ENCODE data around the gene COL2A1.

DNA sequence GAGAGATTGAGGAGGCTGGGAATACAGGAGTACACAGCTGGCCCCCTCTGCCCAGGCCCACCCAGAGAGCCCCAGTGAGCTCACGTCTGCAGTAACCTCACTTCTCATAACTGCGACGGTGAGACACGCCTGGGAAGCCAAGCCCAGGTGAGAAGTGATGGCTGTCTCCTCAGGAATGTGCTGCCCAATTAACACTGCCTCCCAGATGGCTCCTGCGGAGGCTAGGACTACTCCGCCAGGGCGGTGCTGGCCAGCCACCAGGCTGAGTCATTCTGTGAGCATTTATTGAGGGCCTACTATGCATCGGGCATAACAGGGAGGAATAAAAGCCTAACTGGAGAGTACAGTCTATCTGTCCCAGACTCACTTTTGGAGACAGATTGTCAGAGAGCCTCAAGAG lies 50.2 kb downstream of the COL2A1 start:
- TF ChIP-seq CTCF (IDR thresholded peaks at IDR 0.05) (no peak), POLR2A (IDR thresholded peaks at IDR 0.05) (no peak)
